G401 (cell line): ENCODE measurements around the gene MRPL32. TPM values are rescaled to one million over a fixed set of nuclear protein-coding genes. Genes with fewer than 3 reads are reported as not detected.

Source experiments
- total RNA-seq: library from RNA; depleted of rRNA; stranded (reverse); fragments of >200 nt; shearing (Covaris generic); gene quantifications from 2 replicates; pipeline ENCODE4 v1.2.3, GENCODE V29; 2014; rRNA removed

Gene MRPL32
- total RNA-seq, 1 experiment from 2014 or later = 111 TPM

Other genes with a start within 250 kb of the MRPL32 start
- gene C7orf25, start 20.3 kb upstream of the MRPL32 start, total RNA-seq = 1.5 and 7.0 TPM in 2 replicates
- 235 and 237 TPM in 2 replicates for gene PSMA2, start 202 bp upstream of the MRPL32 start, total RNA-seq
- not detected in 2 replicates for gene HECW1, start 180.3 kb downstream of the MRPL32 start, total RNA-seq